Astrocyte (in vitro differentiated cells and primary cell): ENCODE measurements around the gene RANBP1. TPM values are rescaled to one million over a fixed set of nuclear protein-coding genes. Genes with fewer than 3 reads are reported as not detected.

Source experiments
- DNase-seq: peaks from one replicate; pipeline ENCODE4 v3.0.0-alpha.2; 2010; ENCODE audit warnings: low read depth
- FAIRE-seq: peaks from 2 replicates; lab custom pipeline; 2011; peaks lifted over from hg19 to GRCh38; lab: Jason Lieb, UNC
- H2AFZ ChIP-seq: 2 replicates; pipeline ENCODE4 v1.6.0; 2012; ENCODE audit warnings: low read depth, low read length, inconsistent platforms
- H3K27ac ChIP-seq: 2 replicates; pipeline ENCODE4 v1.5.1; 2011; ENCODE audit warnings: low read depth, low read length, inconsistent platforms
- H3K27me3 ChIP-seq: 2 replicates; pipeline ENCODE4 v1.6.0; 2011; ENCODE audit warnings: low read length, inconsistent platforms; ENCODE audit not compliant: insufficient read depth
- H3K36me3 ChIP-seq: 2 replicates; pipeline ENCODE4 v1.5.1; 2011; ENCODE audit warnings: low read length, inconsistent platforms; ENCODE audit not compliant: insufficient read depth
- H3K4me1 ChIP-seq: 2 replicates; pipeline ENCODE4 v1.5.1; 2011; ENCODE audit warnings: low read length, inconsistent platforms; ENCODE audit not compliant: insufficient read depth
- H3K4me2 ChIP-seq: 2 replicates; pipeline ENCODE4 v1.6.0; 2012; ENCODE audit warnings: low read length, inconsistent platforms
- H3K4me3 ChIP-seq: 2 replicates; pipeline ENCODE4 v1.5.1; 2011; ENCODE audit warnings: low read depth, mild to moderate bottlenecking, low read length, inconsistent platforms; ENCODE audit not compliant: insufficient read depth
- H3K79me2 ChIP-seq: 2 replicates; pipeline ENCODE4 v1.6.0; 2012; ENCODE audit warnings: mild to moderate bottlenecking, low read length, inconsistent platforms; ENCODE audit not compliant: insufficient read depth
- H3K9ac ChIP-seq: 2 replicates; pipeline ENCODE4 v1.6.0; 2012; ENCODE audit warnings: mild to moderate bottlenecking, low read length, inconsistent platforms
- H3K9me3 ChIP-seq: 2 replicates; pipeline ENCODE4 v1.5.1; 2012; ENCODE audit warnings: low read depth, mild to moderate bottlenecking, low read length, inconsistent platforms; ENCODE audit not compliant: insufficient read depth
- H4K20me1 ChIP-seq: 2 replicates; pipeline ENCODE4 v1.6.0; 2012; ENCODE audit warnings: low read length, inconsistent platforms; ENCODE audit not compliant: insufficient read depth
- H3K27ac Mint-ChIP-seq: one replicate; pipeline ENCODE4 v1.8.0; 2021; ENCODE audit warnings: mild to moderate bottlenecking, mixed read lengths; ENCODE audit not compliant: unreplicated experiment
- H3K27me3 Mint-ChIP-seq: one replicate; pipeline ENCODE4 v1.8.0; 2021; ENCODE audit warnings: low read depth, mixed read lengths; ENCODE audit not compliant: unreplicated experiment
- H3K36me3 Mint-ChIP-seq: one replicate; pipeline ENCODE4 v1.8.0; 2021; ENCODE audit warnings: low read depth, mixed read lengths; ENCODE audit not compliant: unreplicated experiment
- H3K4me1 Mint-ChIP-seq: one replicate; pipeline ENCODE4 v1.8.0; 2021; ENCODE audit warnings: low read depth, mixed read lengths; ENCODE audit not compliant: unreplicated experiment
- H3K4me3 Mint-ChIP-seq: one replicate; pipeline ENCODE4 v1.8.0; 2021; ENCODE audit warnings: mild to moderate bottlenecking, moderate library complexity, mixed read lengths; ENCODE audit not compliant: unreplicated experiment
- H3K9me3 Mint-ChIP-seq: one replicate; pipeline ENCODE4 v1.8.0; 2021; ENCODE audit warnings: mild to moderate bottlenecking, mixed read lengths; ENCODE audit not compliant: unreplicated experiment
- CTCF ChIP-seq: IDR thresholded peaks from 2 replicates; pipeline ENCODE4 v1.5.1; 2011; ENCODE audit warnings: low read depth, mild to moderate bottlenecking, inconsistent platforms, low read length, moderate library complexity; ENCODE audit not compliant: insufficient read depth
- EZH2 ChIP-seq: IDR thresholded peaks from 2 replicates; pipeline ENCODE4 v1.6.1; 2012; ENCODE audit warnings: mild to moderate bottlenecking, low read length, inconsistent platforms; ENCODE audit not compliant: insufficient read depth
- total RNA-seq: library from RNA; stranded (reverse); gene quantifications from 2 replicates; pipeline ENCODE4 v1.2.1, GENCODE V29; 2021

RANBP1 gene
- total RNA-seq, 1 donor from 2014 or later = 164 TPM

DNA sequence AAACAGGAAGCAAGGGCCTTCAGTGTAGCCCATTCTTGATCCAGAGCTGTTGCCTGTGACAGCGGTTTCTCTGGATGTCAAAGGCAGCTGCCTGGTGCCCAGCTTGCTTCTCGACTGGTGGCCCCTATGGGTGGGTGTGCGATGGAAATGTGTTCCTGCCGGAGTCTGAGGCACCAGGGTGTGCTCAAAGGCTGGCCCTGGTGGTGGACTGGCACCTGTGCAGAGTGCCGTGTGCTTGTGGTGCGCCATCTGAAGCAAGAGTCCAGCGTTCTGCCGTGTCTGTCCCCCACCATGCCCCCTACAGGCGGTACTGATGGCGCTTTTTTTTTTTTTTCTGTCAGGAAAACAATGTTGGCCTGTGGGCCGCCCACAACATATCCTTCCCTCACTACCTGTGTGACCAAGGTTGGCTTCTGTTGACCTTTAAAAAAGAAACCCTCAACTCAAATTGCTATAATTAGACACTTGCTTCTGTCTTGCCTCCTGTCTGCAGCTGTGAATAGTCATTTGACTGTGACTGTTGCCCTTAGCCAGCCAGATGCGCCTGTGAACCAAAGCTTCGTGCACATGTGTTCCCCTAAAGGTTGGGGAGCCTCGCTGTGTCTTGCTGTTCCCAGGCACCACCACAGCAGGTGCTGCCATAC is 4.7 kb upstream of the RANBP1 start:
- peak; percentile 11 for DNase-seq
- no peak overlapping the region for H3K27ac ChIP-seq
- no peak overlapping the region for H3K4me2 ChIP-seq
- no peak overlapping the region for H3K4me3 Mint-ChIP-seq
- peaks cover 43% of the 10 kb centered on the region for H3K36me3 ChIP-seq
- no peaks in the 10 kb centered on the region for H3K27me3 Mint-ChIP-seq
- no peaks in the 10 kb centered on the region for H3K9me3 ChIP-seq
- no peak overlapping the region for H3K27ac Mint-ChIP-seq
- peaks cover 73% of the 10 kb centered on the region for H4K20me1 ChIP-seq
- TF ChIP-seq CTCF = peak; percentile 48
- TF ChIP-seq EZH2 = no peak
- no peak overlapping the region for H3K4me3 ChIP-seq
- peaks cover 37% of the 10 kb centered on the region for H3K79me2 ChIP-seq
- H3K4me1 ChIP-seq = peaks cover 4% of the 10 kb centered on the region
- no peak for FAIRE-seq
- peaks cover 12% of the 10 kb centered on the region for H3K36me3 Mint-ChIP-seq
- H3K9ac ChIP-seq = no peak overlapping the region
- no peaks in the 10 kb centered on the region for H3K9me3 Mint-ChIP-seq
- no peaks in the 10 kb centered on the region for H3K4me1 Mint-ChIP-seq
- H3K27me3 ChIP-seq = no peaks in the 10 kb centered on the region
- no peak overlapping the region for H2AFZ ChIP-seq

DNA sequence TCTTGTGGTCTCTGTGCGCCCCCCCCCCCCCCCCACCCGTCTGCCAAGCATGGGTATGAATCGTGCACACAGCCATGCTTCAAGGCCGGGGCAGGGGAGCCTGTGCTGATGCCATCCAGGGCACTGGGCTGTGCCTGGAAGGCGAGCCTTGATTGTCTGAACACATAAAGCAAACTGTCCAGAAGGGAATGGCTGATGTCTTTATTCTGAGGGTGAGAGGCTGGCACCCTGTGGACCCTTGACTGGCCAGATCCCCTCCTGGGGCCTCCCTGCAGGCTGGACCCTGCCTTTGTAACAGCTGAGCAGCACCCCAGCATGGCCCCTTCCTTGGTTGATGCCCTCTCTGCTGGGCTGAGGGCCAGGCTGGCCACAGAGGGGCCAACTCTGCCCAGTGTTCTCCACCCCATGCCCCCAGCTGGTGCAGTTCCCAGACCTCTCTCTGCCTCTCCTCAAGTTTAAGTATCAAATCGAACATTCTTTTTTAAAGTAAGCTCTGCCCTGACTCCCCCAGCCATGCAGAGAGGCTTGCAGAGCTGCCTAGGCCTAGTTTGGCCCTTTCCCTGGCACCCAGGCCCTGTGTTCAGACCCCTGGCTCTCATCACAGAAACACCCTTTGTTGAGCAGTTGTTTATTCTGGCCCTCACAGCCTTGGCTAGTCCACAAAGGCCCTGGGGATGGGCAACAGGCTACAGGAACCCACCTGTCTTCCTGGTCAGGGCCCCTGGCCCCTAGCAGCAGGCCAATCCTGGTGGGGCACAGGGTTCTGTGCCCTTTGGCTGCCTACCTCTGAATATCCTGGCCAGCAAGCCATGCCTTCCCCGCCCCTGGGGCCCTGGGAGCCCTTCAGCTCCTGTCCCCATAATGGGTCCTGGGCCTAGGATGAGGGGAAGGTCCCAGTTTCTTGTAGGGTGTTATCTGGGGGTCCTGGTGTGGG is 3.9 kb upstream of the RANBP1 start:
- no peaks in the 10 kb centered on the region for H3K9me3 ChIP-seq
- Mint-ChIP-seq H3K4me3 (no peak overlapping the region), H3K27me3 (no peaks in the 10 kb centered on the region), H3K27ac (no peak overlapping the region), H3K36me3 (peaks cover 12% of the 10 kb centered on the region), H3K9me3 (no peaks in the 10 kb centered on the region), H3K4me1 (no peaks in the 10 kb centered on the region)
- peaks cover 37% of the 10 kb centered on the region for H3K79me2 ChIP-seq
- no peak for DNase-seq
- no peaks in the 10 kb centered on the region for H3K27me3 ChIP-seq
- no peak overlapping the region for H2AFZ ChIP-seq
- H3K4me2 ChIP-seq = no peak overlapping the region
- H3K4me3 ChIP-seq = no peak overlapping the region
- no peak overlapping the region for H3K27ac ChIP-seq
- no peak for FAIRE-seq
- H3K36me3 ChIP-seq = peaks cover 37% of the 10 kb centered on the region
- peaks cover 5% of the 10 kb centered on the region for H3K4me1 ChIP-seq
- no peak for TF ChIP-seq EZH2
- no peak for TF ChIP-seq CTCF
- peaks cover 65% of the 10 kb centered on the region for H4K20me1 ChIP-seq
- no peak overlapping the region for H3K9ac ChIP-seq
